Left forelimb (tissue), 1 donor: ENCODE results near the gene DTX3L.
"Not testable (repeated sequence)": the region's sequence is repeated elsewhere in the genome, so short reads cannot be mapped to it uniquely, and the experiment has no call there.

ENCODE experiments used
- DNase-seq: peaks from one replicate; pipeline ENCODE4 v3.0.0-alpha.2; 2018; ENCODE audit warnings: low spot score

The DTX3L gene

DNA sequence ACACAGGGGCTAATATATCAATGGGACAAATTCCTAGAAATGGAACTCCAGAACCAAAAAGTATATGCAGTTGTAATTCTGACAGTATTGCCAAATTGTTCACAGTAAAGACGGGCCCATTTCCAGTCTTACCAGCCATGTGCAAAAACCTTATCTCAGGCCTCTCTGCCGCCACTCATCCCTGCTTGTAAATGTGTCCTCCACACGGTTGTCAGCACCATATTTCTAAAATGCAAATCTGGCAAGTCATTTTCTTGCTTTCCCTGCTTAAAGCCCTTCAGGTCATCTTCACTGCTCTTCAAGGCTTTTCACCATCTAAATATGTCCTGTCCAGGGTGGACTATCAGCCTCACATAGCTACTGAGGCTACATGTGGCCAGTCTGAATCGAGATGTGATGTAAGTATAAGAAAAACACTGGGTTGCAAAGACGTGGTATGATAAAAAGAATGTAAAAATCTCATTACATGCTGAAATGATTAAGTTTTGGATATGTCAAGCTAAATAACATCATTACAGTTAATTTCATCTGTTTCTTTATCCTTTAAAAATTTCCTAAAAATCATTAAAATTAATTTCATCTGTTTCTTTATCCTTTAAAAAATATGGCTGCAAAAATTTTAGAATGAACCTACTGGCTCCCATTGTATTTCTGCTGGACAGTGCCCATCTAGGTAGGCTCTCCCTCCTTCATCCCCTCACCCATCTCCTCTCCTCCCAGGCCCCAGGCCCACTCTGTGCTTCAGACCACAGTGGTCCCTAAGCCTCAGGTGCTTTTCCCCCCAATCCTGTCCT lies 1.0 kb upstream of the DTX3L start:
- DNase-seq = no peak

DNA sequence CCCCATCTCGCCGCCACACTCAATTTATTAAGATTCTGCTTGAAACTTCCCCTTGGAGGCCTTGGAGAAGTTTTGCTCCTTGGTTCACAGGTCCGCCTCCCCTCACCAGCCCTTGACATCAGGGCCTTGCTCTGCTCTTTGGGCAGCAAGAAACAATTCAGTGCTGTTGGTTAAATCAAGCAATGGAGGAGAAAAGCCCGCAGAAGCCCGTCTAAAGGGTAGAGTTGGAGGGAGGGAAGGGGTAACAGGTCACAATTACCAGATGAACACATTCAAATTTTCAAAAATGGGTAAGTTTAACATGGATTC lies 467 bp upstream of the DTX3L start:
- no peak for DNase-seq

DNA sequence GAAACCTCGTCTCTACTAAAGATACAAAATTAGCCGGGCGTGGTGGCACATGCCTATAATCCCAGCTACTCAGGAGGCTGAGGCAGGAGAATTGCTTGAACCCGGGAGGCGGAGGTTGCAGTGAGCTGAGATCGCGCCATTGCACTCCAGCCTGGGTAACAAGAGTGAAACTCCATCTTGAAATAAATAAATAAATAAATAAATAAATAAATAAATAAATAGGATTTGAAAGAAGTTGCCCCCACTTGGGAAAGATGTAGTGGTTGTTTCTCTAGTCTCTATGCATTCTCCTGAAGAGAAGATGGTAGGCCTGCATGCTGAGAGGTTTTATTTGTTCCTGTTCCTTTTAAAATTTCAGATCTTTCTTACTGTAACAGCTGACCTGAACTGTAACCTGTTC lies 4.0 kb downstream of the DTX3L start:
- not testable (repeated sequence) for DNase-seq

DNA sequence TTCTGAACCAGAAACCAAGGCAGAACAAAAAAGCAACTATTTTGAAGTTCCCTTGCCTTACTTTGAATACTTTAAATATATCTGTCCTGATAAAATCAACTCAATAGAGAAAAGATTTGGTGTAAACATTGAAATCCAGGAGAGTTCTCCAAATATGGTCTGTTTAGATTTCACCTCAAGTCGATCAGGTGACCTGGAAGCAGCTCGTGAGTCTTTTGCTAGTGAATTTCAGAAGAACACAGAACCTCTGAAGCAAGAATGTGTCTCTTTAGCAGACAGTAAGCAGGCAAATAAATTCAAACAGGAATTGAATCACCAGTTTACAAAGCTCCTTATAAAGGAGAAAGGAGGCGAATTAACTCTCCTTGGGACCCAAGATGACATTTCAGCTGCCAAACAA lies 4.6 kb downstream of the DTX3L start:
- DNase-seq = no peak

DNA sequence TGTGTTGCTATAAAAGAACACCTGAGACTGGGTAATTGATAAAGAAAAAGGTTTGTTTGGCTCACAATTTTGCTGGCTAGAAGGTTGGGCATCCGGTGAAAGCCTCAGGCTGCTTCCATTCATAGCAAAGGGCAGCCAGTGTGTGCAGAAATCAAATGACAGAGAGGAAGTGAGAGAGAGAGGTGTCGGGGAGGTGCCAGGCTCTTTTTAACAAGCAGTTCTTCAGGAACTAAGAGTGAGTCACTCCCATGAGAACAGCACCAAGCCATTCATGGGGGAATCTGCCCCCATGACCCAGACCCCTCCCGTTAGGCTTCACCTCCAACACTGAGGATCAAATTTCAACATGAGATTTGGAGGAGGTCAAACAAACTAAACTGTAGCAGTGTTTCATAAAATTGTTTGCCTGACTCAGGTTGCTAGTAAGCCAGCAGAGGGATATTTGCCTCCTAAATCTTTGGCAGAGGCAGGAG lies 8.8 kb downstream of the DTX3L start:
- no peak for DNase-seq

DNA sequence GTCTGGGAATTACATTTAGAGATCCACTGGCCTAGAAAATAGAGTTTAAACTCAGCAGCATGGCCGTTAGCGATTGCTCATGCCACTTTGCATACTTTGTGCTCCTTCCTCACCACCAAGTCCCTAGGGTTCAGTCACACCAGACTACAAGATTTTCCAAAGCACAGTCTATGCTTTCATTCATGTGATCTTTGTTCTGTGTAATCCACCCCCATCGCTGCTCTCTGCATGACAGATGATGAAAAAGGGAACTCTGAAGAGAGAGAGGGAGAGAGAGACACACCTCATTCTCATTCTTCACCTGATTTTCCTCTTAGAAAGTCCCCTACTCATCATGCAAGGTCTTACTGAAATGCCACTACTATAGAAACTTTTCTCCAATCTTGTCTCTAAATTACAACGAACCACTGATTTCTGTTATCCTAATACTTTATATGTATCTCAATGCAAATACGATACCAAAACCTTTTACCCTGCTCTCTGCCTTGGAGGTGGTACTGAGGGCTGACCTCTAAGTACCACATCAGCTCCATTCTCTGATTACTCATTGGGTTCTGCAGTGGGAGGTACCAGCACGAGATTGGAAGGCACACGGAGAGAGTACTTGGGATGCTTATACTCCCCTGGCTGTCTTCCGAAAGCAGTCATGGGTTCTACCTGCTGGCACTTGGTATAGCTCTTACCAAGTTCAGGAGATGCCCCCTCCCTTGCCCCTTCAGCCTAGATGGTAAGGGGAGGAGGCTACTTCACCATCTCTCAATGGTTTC lies 12.2 kb downstream of the DTX3L start:
- no peak for DNase-seq

DNA sequence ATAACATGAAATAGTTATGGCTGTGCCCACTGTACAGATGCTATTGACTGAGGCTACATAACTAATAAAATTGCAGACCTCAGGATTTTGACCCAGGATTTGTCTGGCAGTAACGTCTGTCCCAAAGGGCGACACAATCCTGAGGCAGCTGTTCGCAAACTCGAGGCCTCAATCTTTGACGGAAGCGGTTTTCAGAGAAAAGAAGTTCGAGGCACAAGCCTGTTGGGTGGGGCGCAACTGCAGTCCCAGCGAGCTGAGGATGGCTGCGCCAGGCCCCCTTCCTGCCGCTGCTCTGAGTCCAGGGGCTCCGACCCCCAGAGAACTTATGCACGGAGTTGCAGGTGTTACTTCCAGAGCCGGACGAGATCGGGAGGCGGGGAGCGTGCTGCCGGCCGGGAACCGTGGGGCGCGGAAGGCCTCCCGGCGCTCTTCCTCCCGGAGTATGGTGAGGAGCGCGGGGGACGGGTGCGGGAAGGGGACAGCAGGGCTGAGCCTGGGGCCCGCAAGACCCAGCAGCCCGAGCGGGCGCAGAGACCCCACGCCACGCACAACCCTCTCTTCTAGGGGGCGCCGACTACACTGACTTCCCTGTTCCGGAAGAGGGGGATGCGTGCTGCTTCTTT lies 13.4 kb downstream of the DTX3L start, which contains the start of gene PARP15:
Gene PARP15, plus strand, starts transcription at position 242 of the 623 bp plus-strand sequence. Its CDS starts 18 bp downstream, at position 260.
- no peak for DNase-seq

DNA sequence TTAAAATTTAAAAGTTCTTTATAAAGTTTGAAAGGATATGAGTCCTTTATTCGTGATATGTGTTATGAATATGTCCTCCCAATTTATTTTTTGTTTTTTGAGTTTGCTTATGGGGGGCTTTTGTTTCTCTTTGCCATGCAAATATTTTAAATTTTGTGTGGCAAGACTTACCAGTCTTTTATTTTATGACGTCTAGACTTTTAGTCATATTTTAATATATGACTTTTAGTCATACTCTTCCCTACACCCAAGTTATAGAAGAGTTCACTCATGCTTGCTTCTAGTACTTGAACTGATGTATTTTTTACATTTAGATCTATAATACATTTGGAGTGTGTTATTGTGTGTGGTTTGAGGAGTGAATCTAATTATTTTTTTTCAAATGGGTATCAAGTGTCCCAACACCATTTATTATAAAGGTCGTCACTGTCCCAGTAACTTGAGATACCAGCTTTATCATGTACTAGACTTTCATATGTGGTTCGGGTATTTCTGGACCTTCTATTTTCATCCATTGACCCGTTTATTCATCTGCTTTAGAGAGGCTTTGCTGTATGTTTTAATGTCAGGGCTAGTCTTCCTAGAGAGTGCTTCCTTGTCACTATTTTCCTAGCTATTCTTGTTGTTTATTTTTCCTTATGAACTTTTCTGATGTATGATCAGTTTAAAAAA lies 14.1 kb downstream of the DTX3L start:
- DNase-seq = no peak

DNA sequence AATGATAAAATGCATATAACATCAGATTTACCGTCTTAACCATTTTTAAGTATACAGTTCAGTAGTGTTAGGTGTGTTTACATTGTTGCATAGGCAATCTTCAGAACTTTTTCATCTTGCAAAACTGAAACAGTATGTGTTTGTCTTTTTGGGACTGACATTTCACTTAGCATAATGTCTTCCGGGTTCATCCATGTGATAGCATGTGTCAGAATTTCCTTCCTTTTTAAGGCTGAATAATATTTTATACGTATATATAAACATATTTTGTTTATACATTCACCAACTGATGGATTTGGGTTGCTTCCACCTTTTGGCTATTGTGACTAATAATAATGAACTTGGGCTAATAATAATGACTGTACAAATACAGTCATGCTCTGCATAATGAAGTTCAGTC lies 16.3 kb downstream of the DTX3L start:
- DNase-seq = no peak

DNA sequence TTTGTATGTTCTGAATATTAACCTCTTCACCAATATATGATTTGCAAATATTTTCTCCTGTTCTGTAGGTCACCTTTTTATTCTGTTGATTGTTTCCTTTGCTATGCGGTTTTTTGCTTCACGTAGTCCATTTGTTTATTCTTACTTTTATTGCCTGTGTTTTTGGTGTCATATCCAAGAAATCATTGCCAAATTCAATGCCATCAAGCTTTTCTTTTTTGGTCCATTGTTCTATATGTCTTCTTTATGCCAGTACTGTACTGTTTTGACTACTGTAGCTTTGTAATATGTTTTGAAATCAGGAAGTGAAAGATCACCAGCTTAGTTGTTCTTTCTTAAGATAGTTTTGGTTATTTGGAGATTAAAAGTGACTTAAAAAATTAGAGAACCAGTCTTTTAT lies 17.5 kb downstream of the DTX3L start:
- DNase-seq = no peak

DNA sequence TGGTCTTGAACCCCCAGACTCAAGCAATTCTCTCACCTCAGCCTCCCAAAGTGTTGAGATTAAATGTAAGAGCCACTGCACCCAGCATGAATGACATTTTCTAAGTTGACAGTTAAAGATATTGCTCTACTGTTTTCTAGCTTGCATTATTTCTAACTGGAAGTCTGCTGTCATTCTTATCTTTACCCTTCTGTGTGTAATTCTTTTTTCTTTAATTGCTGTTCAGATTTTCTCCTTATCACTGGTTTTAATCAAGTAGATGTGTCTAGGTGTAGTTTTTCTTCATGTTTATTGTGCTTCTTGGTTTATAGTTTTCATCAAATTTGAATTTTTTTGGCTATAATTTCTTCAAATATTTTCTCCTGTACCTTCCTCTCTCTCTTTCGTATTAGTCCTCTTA lies 18.3 kb downstream of the DTX3L start:
- no peak for DNase-seq

DNA sequence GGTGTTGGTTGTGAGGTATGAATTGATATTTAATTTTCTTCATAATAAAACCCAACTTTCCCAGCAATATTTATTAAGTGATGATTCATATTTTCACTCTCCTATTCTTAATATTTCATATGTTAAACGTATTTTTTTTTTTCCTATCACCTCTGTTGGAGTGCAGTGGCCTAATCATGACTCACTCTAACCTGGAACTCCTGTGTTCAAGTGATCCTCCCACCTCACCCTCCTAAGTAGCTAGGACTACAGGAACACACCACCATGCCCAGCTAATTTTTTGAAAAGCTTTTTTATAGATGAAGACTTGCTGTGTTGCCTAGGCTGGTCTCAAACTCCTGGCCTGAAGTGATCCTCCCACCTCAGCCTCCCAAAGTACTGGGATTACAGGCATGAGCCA lies 22.0 kb downstream of the DTX3L start:
- no peak for DNase-seq

DNA sequence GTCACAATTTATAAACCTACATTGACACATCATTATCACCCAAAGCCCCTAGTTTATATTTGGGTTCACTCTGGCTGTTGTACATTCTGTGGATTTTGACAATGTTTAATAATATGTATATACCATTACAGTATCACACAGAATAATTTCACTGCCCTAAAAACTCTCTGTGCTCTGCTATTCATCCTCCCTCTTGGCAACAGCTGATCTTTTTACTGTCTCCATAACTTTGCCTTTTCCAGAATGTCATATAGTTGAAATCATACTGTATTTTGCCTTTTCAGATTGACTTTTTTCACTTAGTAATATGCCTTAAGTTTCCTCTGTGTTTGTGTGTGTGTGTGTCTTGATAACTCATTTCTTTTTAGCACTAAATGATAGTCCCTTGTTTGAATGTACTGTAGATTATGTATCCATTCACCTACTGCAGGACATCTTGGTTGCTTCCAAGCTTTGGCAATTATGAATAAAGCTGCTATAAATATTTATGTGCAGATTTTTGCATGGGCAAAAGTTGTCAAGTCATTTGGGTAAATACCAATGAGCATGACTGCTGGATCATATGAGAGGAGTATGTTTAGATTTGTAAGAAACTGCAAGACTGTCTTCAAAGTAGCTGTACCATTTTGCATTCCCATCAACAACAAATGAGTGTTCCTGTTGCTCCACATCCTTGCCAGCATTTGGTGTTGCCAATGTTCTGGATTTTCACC lies 22.8 kb downstream of the DTX3L start:
- DNase-seq = no peak

DNA sequence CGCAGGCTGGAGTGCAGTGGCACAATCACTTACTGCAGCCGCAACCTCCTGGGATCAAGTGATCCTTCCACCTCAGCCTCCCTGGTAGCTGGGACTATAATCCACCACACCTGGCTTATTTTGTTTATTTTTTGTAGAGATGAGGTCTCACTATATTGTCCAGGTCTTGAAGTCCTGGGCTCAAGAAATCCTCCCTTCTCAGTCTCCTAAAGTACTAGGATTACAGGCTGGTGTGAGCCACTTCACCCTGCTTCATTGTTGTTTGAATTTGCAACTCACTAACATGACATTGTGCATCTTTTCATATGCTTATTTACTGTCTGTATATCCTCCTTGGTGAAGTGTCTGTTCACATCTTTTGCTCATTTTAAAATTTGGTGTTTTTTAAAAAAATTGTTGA lies 23.4 kb downstream of the DTX3L start:
- DNase-seq = no peak

DNA sequence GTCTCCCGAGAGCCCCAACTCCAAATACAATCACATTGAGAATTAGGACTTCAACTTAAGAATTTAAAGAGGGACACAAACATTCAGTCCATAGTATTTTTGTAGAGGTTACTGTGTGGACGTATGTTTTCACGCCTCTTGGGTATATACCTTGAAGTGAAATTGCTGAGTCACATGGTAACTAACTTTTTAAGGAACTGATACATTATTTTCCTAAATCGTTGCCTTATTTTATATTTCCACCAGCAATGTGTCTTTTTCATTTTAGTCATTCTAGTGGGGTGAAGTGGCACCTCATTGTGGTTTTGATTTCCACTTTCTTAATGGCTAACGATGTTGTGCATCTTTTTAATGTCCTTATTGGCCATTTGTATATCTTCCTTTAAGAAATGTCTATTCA lies 25.2 kb downstream of the DTX3L start:
- DNase-seq = no peak

DNA sequence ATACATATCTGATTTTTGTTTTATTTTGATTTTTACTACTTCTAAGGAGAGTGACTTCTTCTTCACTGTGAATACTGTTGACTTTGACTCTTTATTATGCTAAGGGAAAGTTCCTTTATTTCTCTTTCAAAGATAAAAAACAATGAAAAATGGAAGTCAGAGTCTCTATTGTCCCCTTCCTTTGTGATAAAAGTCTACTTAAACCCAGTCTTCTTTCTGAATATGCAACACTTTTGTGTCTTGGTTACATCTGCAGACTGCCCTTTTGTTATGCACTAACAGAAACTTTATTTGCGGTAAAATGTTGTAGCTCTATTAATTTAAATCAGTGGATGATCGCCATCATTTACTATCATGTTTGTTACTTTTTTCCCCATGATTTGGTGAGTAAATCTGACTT lies 26.5 kb downstream of the DTX3L start:
- DNase-seq = no peak

DNA sequence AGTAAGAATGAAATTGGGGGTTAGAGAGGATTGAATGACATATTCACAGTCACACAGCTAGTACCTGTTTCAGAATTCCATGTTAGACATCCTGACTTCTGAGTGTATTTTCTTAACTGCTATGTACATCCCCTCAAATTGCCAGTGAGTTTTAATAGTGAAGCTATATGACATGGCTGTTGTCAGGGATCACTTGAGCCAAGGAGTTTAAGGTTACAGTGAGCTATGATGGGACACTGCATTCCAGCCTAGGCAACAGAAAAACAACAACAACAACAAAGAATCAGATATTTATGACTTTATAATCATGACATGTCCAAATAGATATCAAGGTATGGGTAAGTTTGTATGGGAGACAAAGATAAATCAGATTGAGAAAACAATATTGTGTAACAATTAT lies 29.9 kb downstream of the DTX3L start:
- no peak for DNase-seq

DNA sequence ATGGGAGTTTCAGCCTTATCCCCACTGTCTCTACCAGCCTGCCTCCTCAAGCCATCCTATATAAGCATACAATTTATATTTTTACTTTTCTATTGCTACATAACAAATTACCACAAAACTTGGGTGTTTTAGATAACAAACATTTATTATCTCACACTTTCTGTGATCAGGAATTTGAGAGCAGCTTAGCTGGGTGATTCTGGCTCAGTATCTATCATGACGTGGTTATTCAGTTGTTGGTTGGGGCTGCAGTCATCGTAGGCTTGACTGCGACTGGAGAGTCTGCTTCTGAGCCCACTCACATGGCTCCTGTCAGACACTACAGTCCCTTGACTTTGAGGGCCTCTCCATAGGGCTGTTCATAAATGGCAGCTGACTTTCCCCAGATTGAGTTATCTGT lies 34.0 kb downstream of the DTX3L start:
- DNase-seq = no peak

DNA sequence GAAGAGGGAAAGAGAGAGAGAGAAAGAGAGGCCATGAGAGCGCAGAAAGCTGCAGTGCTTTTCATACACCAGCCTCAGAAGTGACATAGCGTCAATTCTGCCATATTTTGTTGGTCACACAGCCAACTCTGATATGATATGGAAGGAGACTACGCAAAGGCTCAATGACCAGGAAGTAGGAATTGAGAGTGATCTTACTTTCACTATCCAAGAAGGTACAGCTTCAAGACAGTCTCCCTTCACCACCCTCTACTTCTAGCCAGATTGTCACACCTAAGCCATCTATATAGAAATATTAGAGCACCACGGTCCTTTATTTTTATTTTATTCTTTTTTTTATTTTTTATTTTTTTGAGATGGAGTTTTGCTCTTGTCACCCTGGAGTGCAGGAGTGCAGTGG lies 34.4 kb downstream of the DTX3L start:
- no peak for DNase-seq

DNA sequence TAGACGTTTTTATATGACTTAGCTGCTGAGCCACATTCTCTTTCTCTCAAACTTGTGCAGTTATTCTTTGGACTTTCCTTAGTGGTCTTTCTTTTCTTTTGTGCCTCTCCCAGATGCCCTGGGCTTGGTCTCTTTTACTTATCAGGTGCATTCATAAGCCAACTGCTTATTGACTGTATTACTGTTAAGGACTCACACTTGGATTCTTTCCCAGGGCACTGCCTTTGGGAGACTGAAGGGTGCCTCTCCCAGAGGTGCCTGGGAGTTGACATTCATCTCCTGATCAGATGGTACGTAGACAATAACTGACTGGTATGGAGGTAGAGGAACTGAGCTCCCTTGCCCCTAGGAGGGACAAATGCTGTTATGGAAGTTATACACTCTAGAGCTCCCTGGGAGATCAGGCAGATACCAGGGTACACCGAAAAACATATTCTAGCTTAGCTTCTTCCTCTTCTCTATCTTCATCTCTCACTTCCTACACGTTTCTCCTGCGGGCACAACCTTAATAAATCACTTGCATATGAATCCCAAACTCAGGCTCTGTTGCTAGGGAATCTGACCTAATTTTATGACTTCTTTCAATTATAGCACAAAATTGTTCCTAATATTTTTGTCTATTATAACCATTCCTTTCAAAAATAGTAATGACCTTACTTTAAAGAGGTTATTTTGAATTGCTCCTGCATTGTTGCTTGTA lies 38.0 kb downstream of the DTX3L start:
- DNase-seq = no peak

DNA sequence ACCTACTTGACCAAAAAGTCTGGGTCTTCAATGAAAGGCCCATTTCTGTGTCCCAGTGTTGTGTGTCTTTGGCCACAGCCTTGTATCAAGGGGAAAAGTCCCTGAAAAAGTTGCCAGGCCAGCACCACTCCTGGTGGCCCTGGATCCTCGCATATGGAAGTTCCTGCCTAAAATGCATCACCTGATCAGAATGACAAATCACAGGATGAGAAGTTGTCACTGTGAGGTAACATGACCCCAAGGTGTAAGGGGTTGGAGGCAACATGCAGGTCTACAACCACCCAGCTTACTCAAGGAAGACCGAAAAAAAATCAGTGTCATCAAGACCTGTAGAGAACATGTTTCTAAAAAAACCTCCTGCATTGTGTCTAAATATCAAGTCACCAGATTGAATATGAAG lies 38.9 kb downstream of the DTX3L start:
- DNase-seq = no peak
